ENCODE results near the gene REELD1. TPM values are rescaled to one million over a fixed set of nuclear protein-coding genes. Genes with fewer than 3 reads are reported as not detected.

The REELD1 gene
- total RNA-seq, 1 donor from 2014 or later = 0.74 TPM

DNA sequence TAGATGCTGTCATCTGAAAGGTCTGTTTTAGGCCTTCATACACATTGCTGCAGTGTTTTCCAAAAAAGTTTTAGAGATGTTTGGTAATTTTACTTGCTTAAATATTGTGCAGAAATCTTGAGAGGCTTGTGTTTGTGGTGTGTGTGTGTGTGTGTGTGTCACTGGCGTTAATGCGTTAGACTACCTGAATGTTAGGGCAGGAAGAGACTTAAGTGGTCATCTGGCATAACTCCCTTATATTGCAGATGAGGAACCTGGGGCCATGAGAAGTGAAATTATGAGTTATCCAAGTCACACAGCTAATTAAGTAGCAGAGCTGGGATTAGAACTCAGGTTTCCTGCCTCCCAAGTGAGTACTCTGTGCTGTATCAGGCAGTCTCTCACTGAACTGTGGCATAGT, 37.4 kb upstream of the REELD1 start:
- TF ChIP-seq POLR2A (IDR thresholded peaks at IDR 0.05) = no peak
- TF ChIP-seq POLR2AphosphoS5 (IDR thresholded peaks at IDR 0.05; ENCODE audit: insufficient read depth in 1 of 2, low read depth in 1 of 2) = no peak
- TF ChIP-seq, protein P1, sequence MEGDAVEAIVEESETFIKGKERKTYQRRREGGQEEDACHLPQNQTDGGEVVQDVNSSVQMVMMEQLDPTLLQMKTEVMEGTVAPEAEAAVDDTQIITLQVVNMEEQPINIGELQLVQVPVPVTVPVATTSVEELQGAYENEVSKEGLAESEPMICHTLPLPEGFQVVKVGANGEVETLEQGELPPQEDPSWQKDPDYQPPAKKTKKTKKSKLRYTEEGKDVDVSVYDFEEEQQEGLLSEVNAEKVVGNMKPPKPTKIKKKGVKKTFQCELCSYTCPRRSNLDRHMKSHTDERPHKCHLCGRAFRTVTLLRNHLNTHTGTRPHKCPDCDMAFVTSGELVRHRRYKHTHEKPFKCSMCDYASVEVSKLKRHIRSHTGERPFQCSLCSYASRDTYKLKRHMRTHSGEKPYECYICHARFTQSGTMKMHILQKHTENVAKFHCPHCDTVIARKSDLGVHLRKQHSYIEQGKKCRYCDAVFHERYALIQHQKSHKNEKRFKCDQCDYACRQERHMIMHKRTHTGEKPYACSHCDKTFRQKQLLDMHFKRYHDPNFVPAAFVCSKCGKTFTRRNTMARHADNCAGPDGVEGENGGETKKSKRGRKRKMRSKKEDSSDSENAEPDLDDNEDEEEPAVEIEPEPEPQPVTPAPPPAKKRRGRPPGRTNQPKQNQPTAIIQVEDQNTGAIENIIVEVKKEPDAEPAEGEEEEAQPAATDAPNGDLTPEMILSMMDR (IDR thresholded peaks at IDR 0.05) = no peak
- Histone ChIP-seq H3K4me3 (peak overlapping the region; percentile 57 to 95), H3K36me3 (no peaks in the 10 kb centered on the region), H3K4me1 (peaks cover 60% of the 10 kb centered on the region), H3K27me3 (no peaks in the 10 kb centered on the region), H3K27ac (no peak overlapping the region), H3K9me3 (no peaks in the 10 kb centered on the region)
- intact Hi-C loops (cut with DNase I) = no loop called here
- DNase-seq (ENCODE audit: extremely low spot score in 2 of 2) = no peak

DNA sequence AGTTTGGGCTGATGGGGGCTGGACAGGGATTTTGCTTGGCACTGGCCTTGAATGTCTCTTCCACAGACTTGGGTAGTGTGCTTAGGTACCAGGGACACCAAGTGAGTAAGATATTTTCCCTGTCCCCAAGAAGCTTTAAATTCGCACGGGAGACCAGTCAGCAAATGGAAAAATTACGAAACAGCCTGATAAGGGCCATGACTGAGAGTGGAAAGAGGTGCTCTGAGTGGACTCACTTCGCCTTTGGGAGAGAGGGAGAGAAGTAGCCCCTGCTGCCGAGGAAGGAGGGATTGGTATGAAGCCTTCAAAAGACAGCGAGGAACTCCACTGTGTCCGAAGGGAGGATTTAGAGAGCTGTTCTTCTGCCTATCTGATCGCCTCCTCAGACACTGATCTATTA, 36.2 kb upstream of the REELD1 start:
- intact Hi-C loops (cut with DNase I) = no loop called here
- no peaks in the 10 kb centered on the region for H3K36me3 ChIP-seq
- H3K9me3 ChIP-seq = no peaks in the 10 kb centered on the region
- no peaks in the 10 kb centered on the region for H3K27me3 ChIP-seq
- no peak for DNase-seq (ENCODE audit: extremely low spot score in 2 of 2)
- TF ChIP-seq POLR2AphosphoS5 (IDR thresholded peaks at IDR 0.05; ENCODE audit: insufficient read depth in 1 of 2, low read depth in 1 of 2) (no peak), POLR2A (IDR thresholded peaks at IDR 0.05) (no peak)
- TF ChIP-seq, protein P1 (IDR thresholded peaks at IDR 0.05) = no peak
- no peak overlapping the region for H3K4me3 ChIP-seq
- peaks cover 60% of the 10 kb centered on the region for H3K4me1 ChIP-seq
- H3K27ac ChIP-seq = no peak overlapping the region

- peaks cover 60% of the 10 kb centered on the region for H3K4me1 ChIP-seq
- no peaks in the 10 kb centered on the region for H3K9me3 ChIP-seq
- no peak overlapping the region for H3K27ac ChIP-seq
- intact Hi-C loops (cut with DNase I) = no loop called here
- no peaks in the 10 kb centered on the region for H3K27me3 ChIP-seq
- H3K36me3 ChIP-seq = peaks cover 0 to 10% of the 10 kb centered on the region in 2 donors
- no peak for DNase-seq (ENCODE audit: extremely low spot score in 2 of 2)
- TF ChIP-seq POLR2AphosphoS5 (IDR thresholded peaks at IDR 0.05; ENCODE audit: insufficient read depth in 1 of 2, low read depth in 1 of 2) = no peak
- TF ChIP-seq, protein P1 (IDR thresholded peaks at IDR 0.05) = no peak
- TF ChIP-seq POLR2A (IDR thresholded peaks at IDR 0.05) = no peak
- H3K4me3 ChIP-seq = no peak overlapping the region
Measured at GRCh38 chr4:146179784-146180370, 34.5 kb upstream of the REELD1 start.

- H3K4me1 ChIP-seq = peaks cover 43% of the 10 kb centered on the region
- H3K4me3 ChIP-seq = no peak overlapping the region
- H3K9me3 ChIP-seq = no peaks in the 10 kb centered on the region
- H3K27ac ChIP-seq = no peak overlapping the region
- peaks cover 0 to 26% of the 10 kb centered on the region in 2 donors for H3K36me3 ChIP-seq
- TF ChIP-seq POLR2A (IDR thresholded peaks at IDR 0.05) = no peak
- no peak for TF ChIP-seq POLR2AphosphoS5 (IDR thresholded peaks at IDR 0.05; ENCODE audit: insufficient read depth in 1 of 2, low read depth in 1 of 2)
- TF ChIP-seq, protein P1 (IDR thresholded peaks at IDR 0.05) = no peak
- H3K27me3 ChIP-seq = no peaks in the 10 kb centered on the region
- intact Hi-C loops (cut with DNase I) = no loop called here
- no peak for DNase-seq (ENCODE audit: extremely low spot score in 2 of 2)
Measured at GRCh38 chr4:146182443-146182842, 31.9 kb upstream of the REELD1 start.

DNA sequence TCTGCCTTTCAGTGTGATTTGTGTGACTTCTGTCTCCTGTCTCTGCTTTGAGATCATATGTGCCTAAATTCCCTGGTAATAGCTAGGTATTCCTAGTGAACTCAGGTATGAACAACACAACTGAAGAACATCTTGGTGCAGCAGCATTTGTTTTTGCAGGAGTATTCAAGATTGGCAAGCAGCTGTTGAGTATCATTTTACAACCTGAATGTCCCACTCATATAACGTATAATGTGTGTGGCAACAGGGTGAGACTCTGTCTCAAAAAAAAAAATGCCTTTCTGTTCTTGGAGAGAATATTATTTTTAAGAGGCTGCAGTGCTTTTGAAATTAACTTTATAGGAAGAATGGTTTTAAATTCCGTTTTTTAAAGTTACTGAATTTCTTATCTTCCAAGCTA, 31.1 kb upstream of the REELD1 start:
- no peak overlapping the region for H3K27ac ChIP-seq
- intact Hi-C loops (cut with DNase I) = no loop called here
- peaks cover 35% of the 10 kb centered on the region for H3K4me1 ChIP-seq
- DNase-seq (ENCODE audit: extremely low spot score in 2 of 2) = no peak
- no peaks in the 10 kb centered on the region for H3K9me3 ChIP-seq
- no peaks in the 10 kb centered on the region for H3K27me3 ChIP-seq
- no peak overlapping the region for H3K4me3 ChIP-seq
- no peak for TF ChIP-seq POLR2A (IDR thresholded peaks at IDR 0.05)
- no peak for TF ChIP-seq POLR2AphosphoS5 (IDR thresholded peaks at IDR 0.05; ENCODE audit: insufficient read depth in 1 of 2, low read depth in 1 of 2)
- TF ChIP-seq, protein P1 (IDR thresholded peaks at IDR 0.05) = no peak
- peaks cover 0 to 33% of the 10 kb centered on the region in 2 donors for H3K36me3 ChIP-seq

All from vagina (tissue), 2 donors.